Neuron (in vitro differentiated cells): Measurements from ENCODE around the gene UGT1A6.
"Not testable (repeated sequence)": the region's sequence is repeated elsewhere in the genome, so short reads cannot be mapped to it uniquely, and the experiment has no call there.

Source experiments
- H2AFZ ChIP-seq: one replicate; pipeline ENCODE4 v1.6.1; 2013; ENCODE audit warnings: low read depth, mild to moderate bottlenecking, inconsistent platforms, low read length, moderate library complexity
- H3K27me3 ChIP-seq: one replicate; pipeline ENCODE4 v1.6.1; 2013; ENCODE audit warnings: low read length; ENCODE audit not compliant: insufficient read depth
- H3K36me3 ChIP-seq: one replicate; pipeline ENCODE4 v1.6.1; 2013; ENCODE audit warnings: low read length; ENCODE audit not compliant: insufficient read depth
- H3K4me1 ChIP-seq: one replicate; pipeline ENCODE4 v1.6.1; 2013; ENCODE audit warnings: low read length; ENCODE audit not compliant: insufficient read depth
- H3K4me3 ChIP-seq: 2 replicates; pipeline ENCODE4 v1.5.1; 2013; ENCODE audit warnings: mild to moderate bottlenecking, low read length, moderate library complexity
- H3K9me3 ChIP-seq: one replicate; pipeline ENCODE4 v1.6.1; 2013; ENCODE audit warnings: low read length

Gene UGT1A6

DNA sequence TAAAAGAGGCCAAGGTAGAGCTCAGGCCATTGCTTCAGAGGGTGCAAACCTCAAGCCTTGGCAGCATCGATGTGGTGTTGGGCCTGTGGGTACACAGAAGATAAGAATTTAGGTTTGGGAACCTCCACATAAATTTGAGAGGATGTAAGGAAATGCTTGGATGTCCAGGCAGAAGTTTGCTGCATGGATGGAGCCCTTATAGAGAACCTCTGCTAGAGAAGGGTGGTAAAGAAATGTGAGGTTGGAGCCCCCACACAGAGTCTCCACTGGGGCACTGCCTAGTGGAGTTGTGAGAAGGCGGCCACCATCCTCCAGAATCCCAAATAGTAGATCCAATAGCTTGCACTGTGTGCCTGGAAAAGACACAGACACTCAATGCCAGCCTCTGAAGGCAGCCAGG, 58.0 kb downstream of the UGT1A6 start:
- H3K4me1 ChIP-seq, H3K27me3 ChIP-seq, H2AFZ ChIP-seq, H3K36me3 ChIP-seq, H3K4me3 ChIP-seq: not testable (repeated sequence)
- peaks cover 11% of the 10 kb centered on the region for H3K9me3 ChIP-seq

DNA sequence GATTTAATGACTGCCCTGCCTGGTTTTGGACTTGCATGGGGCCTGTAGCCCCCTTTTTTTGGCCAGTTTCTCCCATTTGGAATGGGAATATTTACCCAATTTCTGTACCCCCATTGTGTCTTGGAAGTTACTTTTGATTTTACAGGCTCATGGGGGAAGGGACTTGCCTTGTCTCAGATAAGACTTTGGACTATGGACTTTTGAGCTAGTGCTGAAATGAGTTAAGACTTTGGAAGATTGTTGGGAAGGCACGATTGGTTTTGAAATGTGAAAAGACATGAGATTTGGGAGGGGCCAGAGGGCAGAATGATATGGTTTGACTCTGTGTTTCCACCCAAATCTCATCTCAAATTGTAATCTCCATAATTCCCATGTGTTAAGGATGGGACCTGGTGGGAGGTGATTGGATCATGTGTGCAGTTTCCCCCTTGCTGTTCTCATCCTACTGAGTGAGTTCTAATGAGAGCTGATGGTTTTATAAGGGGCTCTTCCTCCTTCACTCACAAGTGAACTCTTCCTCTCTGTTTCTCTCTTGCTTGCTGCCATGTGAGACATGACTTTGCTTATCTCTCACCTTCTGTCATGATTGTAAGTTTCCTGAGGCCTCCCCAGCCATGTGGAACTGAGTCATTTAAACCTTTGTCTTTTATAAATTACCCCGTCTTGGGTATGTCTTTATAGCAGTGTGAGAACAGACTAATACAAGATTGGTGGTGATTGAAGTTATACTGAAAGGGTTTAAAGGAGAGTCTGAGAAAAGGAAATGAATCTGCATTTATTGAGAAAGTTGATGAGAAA, 58.7 kb downstream of the UGT1A6 start:
- H3K27me3 ChIP-seq, H3K4me1 ChIP-seq, H3K36me3 ChIP-seq, H3K4me3 ChIP-seq, H2AFZ ChIP-seq: not testable (repeated sequence)
- H3K9me3 ChIP-seq, result peaks cover 11% of the 10 kb centered on the region

GRCh38 chr2:233754872-233755611, 62.4 kb downstream of the UGT1A6 start:
- Histone ChIP-seq H3K4me3 (no peak overlapping the region), H3K9me3 (peaks cover 11% of the 10 kb centered on the region), H2AFZ (no peak overlapping the region), H3K4me1 (peaks cover 8% of the 10 kb centered on the region), H3K27me3 (no peaks in the 10 kb centered on the region), H3K36me3 (no peaks in the 10 kb centered on the region)

- peaks cover 7% of the 10 kb centered on the region for H3K9me3 ChIP-seq
- no peak overlapping the region for H2AFZ ChIP-seq
- peaks cover 8% of the 10 kb centered on the region for H3K4me1 ChIP-seq
- no peaks in the 10 kb centered on the region for H3K27me3 ChIP-seq
- H3K4me3 ChIP-seq, result no peak overlapping the region
- no peaks in the 10 kb centered on the region for H3K36me3 ChIP-seq
These were observed 63.9 kb downstream of the UGT1A6 start for GRCh38 chr2:233756429-233757081.

DNA sequence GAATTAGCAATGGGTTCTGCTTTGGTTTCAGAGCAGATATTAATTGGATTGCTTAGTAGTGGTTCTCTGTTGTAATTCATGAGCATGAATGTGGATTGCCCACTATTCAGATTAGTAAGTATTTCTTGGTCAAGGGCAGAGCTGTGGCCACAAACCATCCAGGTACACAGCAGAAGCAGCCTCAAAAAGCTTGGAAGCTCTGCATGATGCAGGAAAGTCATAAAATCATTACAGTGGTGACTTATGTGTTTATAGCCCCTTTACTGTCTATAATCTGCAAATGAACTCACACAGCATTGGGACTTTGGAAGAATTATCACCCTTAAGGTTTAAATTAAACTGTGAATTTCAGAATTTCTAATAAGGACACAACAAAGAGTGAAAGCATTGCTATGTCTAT, 65.5 kb downstream of the UGT1A6 start:
- Histone ChIP-seq H3K27me3 (no peaks in the 10 kb centered on the region), H2AFZ (no peak overlapping the region), H3K9me3 (peaks cover 7% of the 10 kb centered on the region), H3K4me1 (peaks cover 1% of the 10 kb centered on the region), H3K4me3 (no peak overlapping the region), H3K36me3 (no peaks in the 10 kb centered on the region)

DNA sequence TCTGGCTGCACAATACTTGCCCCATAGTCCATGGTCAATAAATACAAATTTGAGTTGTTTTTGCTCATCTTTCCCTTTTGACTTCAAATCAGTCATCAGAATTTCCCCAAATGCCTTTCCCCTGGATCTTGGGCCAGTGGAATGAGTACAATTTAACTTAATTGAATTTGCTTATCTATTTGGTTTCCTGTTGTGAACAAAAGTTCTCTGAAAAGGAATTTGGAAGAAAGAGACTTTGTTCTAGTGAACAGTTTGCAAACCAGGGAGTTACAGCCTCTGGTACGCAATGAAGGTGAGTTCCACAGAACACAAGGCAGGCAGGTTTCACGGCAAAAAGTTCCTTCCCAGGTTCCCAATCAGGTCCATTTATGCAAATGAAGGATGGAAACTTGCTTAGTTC, 66.2 kb downstream of the UGT1A6 start:
- no peaks in the 10 kb centered on the region for H3K4me1 ChIP-seq
- H3K9me3 ChIP-seq, result peaks cover 7% of the 10 kb centered on the region
- H3K27me3 ChIP-seq, result no peaks in the 10 kb centered on the region
- H2AFZ ChIP-seq, result no peak overlapping the region
- no peak overlapping the region for H3K4me3 ChIP-seq
- no peaks in the 10 kb centered on the region for H3K36me3 ChIP-seq

GRCh38 chr2:233760043-233760442, 67.4 kb downstream of the UGT1A6 start, which contains the start of gene UGT1A1:
Gene UGT1A1, plus strand, starts transcription at chr2:233760270. Its CDS starts 18 bp downstream, at chr2:233760288.
- no peaks in the 10 kb centered on the region for H3K36me3 ChIP-seq
- no peak within 1 kb of the TSS for H3K4me3 ChIP-seq
- peaks cover 4% of the 10 kb centered on the region for H3K9me3 ChIP-seq
- H2AFZ ChIP-seq, result no peak within 1 kb of the TSS
- no peaks in the 10 kb centered on the region for H3K4me1 ChIP-seq
- H3K27me3 ChIP-seq, result no peaks in the 10 kb centered on the region

DNA sequence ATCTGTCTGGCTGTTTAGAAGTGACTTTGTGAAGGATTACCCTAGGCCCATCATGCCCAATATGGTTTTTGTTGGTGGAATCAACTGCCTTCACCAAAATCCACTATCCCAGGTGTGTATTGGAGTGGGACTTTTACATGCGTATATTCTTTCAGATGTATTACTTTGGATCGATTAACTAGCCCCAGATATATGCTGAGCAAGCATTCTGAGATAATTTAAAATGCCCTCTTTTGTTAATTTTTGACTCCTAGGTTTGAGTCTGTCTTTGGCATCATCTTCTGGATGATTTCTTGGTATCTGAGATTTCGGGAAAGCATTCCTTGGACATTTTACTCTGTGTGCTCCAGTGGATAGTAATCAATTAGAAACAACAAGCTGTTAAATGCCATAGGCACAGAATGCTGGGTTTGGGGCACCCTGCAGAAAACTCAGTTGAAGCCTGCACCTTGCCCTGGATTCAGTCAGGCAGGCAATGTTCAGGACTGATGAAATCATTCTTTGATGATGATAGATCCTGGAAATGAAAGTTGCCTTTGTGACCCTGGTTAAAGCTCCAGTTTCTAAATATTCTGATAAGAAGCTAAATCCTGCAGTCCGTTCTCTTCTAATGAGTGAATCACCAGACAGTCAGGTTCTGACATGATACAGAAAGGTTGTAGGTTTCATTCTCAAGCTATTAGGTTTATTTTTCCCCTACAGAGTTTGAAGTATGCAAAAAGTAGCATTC, 68.5 kb downstream of the UGT1A6 start:
- H3K9me3 ChIP-seq, result peaks cover 2% of the 10 kb centered on the region
- no peaks in the 10 kb centered on the region for H3K36me3 ChIP-seq
- H3K27me3 ChIP-seq, result no peaks in the 10 kb centered on the region
- H3K4me1 ChIP-seq, result no peaks in the 10 kb centered on the region
- H3K4me3 ChIP-seq, result no peak overlapping the region
- H2AFZ ChIP-seq, result no peak overlapping the region

- Histone ChIP-seq H3K36me3 (no peaks in the 10 kb centered on the region), H3K4me1 (peaks cover 15% of the 10 kb centered on the region), H3K9me3 (peaks cover 4% of the 10 kb centered on the region), H3K4me3 (no peak overlapping the region), H3K27me3 (no peaks in the 10 kb centered on the region), H2AFZ (no peak overlapping the region)
These were observed 71.6 kb downstream of the UGT1A6 start for GRCh38 chr2:233764264-233764663.

GRCh38 chr2:233764761-233765160, 72.1 kb downstream of the UGT1A6 start:
- no peaks in the 10 kb centered on the region for H3K27me3 ChIP-seq
- no peak overlapping the region for H2AFZ ChIP-seq
- H3K4me3 ChIP-seq, result no peak overlapping the region
- H3K4me1 ChIP-seq, result peaks cover 15% of the 10 kb centered on the region
- peaks cover 7% of the 10 kb centered on the region for H3K9me3 ChIP-seq
- no peaks in the 10 kb centered on the region for H3K36me3 ChIP-seq

DNA sequence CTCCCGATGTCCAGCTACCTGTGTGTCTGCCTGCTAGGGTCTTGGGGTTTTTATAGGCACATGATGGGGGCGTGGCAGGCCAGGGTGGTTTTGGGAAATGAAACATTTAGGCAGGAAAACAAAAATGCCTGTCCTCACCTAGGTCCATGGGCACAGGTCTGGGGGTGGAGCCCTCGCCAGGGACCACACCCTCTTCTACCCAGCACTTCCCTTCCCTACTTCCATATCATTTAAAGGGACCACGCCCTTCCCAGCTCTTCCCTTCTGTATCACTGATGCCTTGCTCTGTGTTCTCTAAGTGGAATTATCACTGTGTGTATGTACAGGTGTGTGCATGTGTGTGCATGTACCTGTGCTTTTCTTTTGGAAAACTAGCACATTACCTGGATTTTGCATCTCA, 73.7 kb downstream of the UGT1A6 start:
- peaks cover 15% of the 10 kb centered on the region for H3K4me1 ChIP-seq
- H3K27me3 ChIP-seq, result no peaks in the 10 kb centered on the region
- H2AFZ ChIP-seq, result no peak overlapping the region
- H3K36me3 ChIP-seq, result no peaks in the 10 kb centered on the region
- no peak overlapping the region for H3K4me3 ChIP-seq
- H3K9me3 ChIP-seq, result peaks cover 5% of the 10 kb centered on the region

DNA sequence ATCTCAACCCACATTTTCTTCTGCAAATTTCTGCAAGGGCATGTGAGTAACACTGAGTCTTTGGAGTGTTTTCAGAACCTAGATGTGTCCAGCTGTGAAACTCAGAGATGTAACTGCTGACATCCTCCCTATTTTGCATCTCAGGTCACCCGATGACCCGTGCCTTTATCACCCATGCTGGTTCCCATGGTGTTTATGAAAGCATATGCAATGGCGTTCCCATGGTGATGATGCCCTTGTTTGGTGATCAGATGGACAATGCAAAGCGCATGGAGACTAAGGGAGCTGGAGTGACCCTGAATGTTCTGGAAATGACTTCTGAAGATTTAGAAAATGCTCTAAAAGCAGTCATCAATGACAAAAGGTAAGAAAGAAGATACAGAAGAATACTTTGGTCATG, 75.4 kb downstream of the UGT1A6 start:
- Histone ChIP-seq H3K36me3 (no peaks in the 10 kb centered on the region), H3K9me3 (peaks cover 5% of the 10 kb centered on the region), H3K4me1 (peaks cover 15% of the 10 kb centered on the region), H3K27me3 (no peaks in the 10 kb centered on the region), H3K4me3 (peak overlapping the region; percentile 16), H2AFZ (peak overlapping the region; percentile 27)

- no peak overlapping the region for H2AFZ ChIP-seq
- no peaks in the 10 kb centered on the region for H3K36me3 ChIP-seq
- H3K4me3 ChIP-seq, result no peak overlapping the region
- H3K27me3 ChIP-seq, result no peaks in the 10 kb centered on the region
- peaks cover 15% of the 10 kb centered on the region for H3K4me1 ChIP-seq
- peaks cover 5% of the 10 kb centered on the region for H3K9me3 ChIP-seq
These were observed 76.6 kb downstream of the UGT1A6 start for GRCh38 chr2:233769260-233769659.
